Esophagus squamous epithelium (tissue), 4 donors: ENCODE data around the gene JAZF1.

Source experiments
- POLR2A ChIP-seq, 4 donors: fragments of 450-650 bp; IDR thresholded peaks; one replicate each; pipeline ENCODE4 v1.6.1; 2017; ENCODE audit warnings: antibody characterized with exemption in 4 of 4, mild to moderate bottlenecking in 4 of 4, moderate library complexity in 3 of 4
- TF ChIP-seq, protein P1 (sequence below), 6 experiments: fragments of 450-650 bp in 4 of 6; fragments of 200-600 bp in 2 of 6; sonication (generic) in 2 of 6; IDR thresholded peaks; one replicate each; pipeline ENCODE4 v1.5.1; 2016 to 2019; ENCODE audit warnings: antibody characterized with exemption in 6 of 6, mild to moderate bottlenecking in 4 of 6, moderate library complexity in 4 of 6

- TF ChIP-seq POLR2A (IDR thresholded peaks at IDR 0.05), result no peak
- TF ChIP-seq, protein P1, sequence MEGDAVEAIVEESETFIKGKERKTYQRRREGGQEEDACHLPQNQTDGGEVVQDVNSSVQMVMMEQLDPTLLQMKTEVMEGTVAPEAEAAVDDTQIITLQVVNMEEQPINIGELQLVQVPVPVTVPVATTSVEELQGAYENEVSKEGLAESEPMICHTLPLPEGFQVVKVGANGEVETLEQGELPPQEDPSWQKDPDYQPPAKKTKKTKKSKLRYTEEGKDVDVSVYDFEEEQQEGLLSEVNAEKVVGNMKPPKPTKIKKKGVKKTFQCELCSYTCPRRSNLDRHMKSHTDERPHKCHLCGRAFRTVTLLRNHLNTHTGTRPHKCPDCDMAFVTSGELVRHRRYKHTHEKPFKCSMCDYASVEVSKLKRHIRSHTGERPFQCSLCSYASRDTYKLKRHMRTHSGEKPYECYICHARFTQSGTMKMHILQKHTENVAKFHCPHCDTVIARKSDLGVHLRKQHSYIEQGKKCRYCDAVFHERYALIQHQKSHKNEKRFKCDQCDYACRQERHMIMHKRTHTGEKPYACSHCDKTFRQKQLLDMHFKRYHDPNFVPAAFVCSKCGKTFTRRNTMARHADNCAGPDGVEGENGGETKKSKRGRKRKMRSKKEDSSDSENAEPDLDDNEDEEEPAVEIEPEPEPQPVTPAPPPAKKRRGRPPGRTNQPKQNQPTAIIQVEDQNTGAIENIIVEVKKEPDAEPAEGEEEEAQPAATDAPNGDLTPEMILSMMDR (IDR thresholded peaks at IDR 0.05), result no peak
Measured at GRCh38 chr7:27866256-27866655, 314.3 kb downstream of the JAZF1 start.
